ENCODE results near the gene ZNF44.
A peak's percentile ranks its signal among the peaks of the same experiment; 100 is the strongest.

Gene ZNF44

DNA sequence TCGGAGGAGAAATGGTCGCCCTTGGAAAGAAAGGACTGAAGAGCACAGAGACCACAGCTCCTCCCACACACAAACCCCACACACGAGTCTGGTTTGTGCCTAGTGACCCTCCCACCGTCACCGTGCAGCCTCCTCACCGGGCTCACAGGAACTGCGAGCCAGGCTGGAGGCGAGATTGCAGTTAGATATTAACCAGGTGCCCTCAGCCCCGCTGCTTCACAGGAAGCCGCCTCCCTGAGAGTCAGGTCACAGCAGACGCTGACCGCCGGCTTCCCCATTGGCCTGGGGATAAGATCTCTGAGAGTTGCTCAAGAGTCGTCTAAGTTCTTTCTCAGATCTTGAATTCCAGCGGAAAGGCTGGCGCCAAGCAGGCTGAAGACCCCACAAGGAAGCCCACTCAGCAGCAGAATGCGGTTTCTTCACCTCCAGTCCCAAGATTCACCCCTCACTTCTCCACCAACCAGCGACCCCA lies 870 bp downstream of the ZNF44 start:
- Histone ChIP-seq H3K36me3 (ENCODE audit: control insufficient read depth, insufficient read depth, low read length) (no peaks in the 10 kb centered on the region), H3K9ac (ENCODE audit: low read depth, low read length) (peak overlapping the region; percentile 91), H3K9me3 (ENCODE audit: control insufficient read depth, insufficient read depth, low read length) (no peaks in the 10 kb centered on the region), H3K4me1 (ENCODE audit: control insufficient read depth, insufficient read depth, low read length) (peaks cover 5% of the 10 kb centered on the region), H3K27ac (ENCODE audit: low read depth, low read length) (peak overlapping the region; percentile 91), H3K27me3 (ENCODE audit: control insufficient read depth, insufficient read depth, low read length) (no peaks in the 10 kb centered on the region), H3K4me3 (ENCODE audit: low read depth, low read length) (peak overlapping the region; percentile 95)

DNA sequence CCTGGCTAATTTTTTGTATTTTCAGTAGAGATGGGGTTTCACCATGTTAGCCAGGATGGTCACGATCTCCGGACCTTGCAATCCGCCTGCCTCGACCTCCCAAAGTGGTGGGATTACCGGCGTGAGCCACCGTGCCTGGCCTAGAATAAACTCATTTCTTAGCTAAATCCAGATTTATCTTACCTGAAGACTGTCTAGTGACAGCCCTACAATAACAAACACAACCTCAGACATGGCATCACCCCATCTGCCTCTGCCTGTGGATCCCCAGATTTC lies 5.0 kb downstream of the ZNF44 start:
- no peak overlapping the region for H3K4me3 ChIP-seq (ENCODE audit: low read depth, low read length)
- no peak overlapping the region for H3K9ac ChIP-seq (ENCODE audit: low read depth, low read length)

DNA sequence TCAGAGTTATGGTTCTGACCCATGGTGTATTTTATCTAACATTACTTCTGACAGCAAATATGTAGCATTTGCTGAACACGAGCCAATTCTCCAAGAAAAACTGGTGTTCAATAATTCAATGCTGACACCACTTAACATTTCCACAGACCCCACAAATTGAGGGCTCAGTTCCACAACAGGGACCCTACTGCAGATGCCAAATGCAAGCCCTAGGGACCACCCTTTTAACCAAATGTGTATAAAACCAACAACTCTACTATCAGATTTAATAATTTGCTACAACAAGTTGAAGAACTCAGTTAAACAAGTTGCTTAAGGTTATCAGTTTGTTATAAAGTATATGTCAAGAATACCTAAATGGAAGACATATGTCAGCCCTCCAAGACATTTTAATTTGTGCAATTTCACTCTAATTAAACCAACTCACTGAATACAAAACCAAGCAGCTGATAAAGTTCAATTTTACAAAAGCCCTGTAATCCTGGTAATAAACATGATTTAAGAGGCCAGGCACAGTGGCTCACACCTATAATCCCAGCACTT lies 6.7 kb downstream of the ZNF44 start:
- H3K4me3 ChIP-seq (ENCODE audit: low read depth, low read length), result no peak overlapping the region
- H3K27ac ChIP-seq (ENCODE audit: low read depth, low read length), result no peak overlapping the region
- no peaks in the 10 kb centered on the region for H3K36me3 ChIP-seq (ENCODE audit: control insufficient read depth, insufficient read depth, low read length)
- no peaks in the 10 kb centered on the region for H3K27me3 ChIP-seq (ENCODE audit: control insufficient read depth, insufficient read depth, low read length)
- no peak overlapping the region for H3K9ac ChIP-seq (ENCODE audit: low read depth, low read length)
- peaks cover 8% of the 10 kb centered on the region; the same call in 1 of the 2 replicates for H3K9me3 ChIP-seq (ENCODE audit: control insufficient read depth, insufficient read depth, low read length)
- H3K4me1 ChIP-seq (ENCODE audit: control insufficient read depth, insufficient read depth, low read length), result no peaks in the 10 kb centered on the region

More for the DNA sequence above, 5.0 kb downstream of the ZNF44 start:
- Histone ChIP-seq H3K4me1 (ENCODE audit: control insufficient read depth, insufficient read depth, low read length) (peaks cover 5% of the 10 kb centered on the region), H3K27ac (ENCODE audit: low read depth, low read length) (no peak overlapping the region), H3K36me3 (ENCODE audit: control insufficient read depth, insufficient read depth, low read length) (no peaks in the 10 kb centered on the region), H3K9me3 (ENCODE audit: control insufficient read depth, insufficient read depth, low read length) (0 out of 2 replicates have a peak, but pooled peaks cover 6% of the 10 kb centered on the region), H3K27me3 (ENCODE audit: control insufficient read depth, insufficient read depth, low read length) (no peaks in the 10 kb centered on the region)

DNA sequence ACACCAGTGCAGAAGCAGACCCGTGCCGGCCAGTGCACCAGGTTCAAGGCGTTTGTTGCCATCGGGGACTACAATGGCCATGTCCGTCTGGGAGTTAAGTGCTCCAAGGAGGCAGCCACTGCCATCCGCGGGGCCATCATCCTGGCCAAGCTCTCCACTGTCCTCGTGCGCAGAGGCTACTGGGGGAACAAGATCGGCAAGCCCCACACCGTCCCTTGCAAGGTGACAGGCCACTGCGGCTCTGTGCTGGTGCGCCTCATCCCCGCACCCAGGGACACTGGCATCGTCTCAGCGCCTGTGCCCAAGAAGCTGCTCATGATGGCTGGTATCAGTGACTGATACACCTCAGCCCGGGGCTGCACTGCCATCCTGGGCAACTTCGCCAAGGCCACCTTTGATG lies 10.1 kb downstream of the ZNF44 start:
- Histone ChIP-seq H3K36me3 (ENCODE audit: control insufficient read depth, insufficient read depth, low read length) (no peaks in the 10 kb centered on the region), H3K27ac (ENCODE audit: low read depth, low read length) (no peak overlapping the region), H3K27me3 (ENCODE audit: control insufficient read depth, insufficient read depth, low read length) (no peaks in the 10 kb centered on the region), H3K4me3 (ENCODE audit: low read depth, low read length) (no peak overlapping the region), H3K9me3 (ENCODE audit: control insufficient read depth, insufficient read depth, low read length) (peaks cover 33% of the 10 kb centered on the region), H3K9ac (ENCODE audit: low read depth, low read length) (no peak overlapping the region), H3K4me1 (ENCODE audit: control insufficient read depth, insufficient read depth, low read length) (no peaks in the 10 kb centered on the region)

DNA sequence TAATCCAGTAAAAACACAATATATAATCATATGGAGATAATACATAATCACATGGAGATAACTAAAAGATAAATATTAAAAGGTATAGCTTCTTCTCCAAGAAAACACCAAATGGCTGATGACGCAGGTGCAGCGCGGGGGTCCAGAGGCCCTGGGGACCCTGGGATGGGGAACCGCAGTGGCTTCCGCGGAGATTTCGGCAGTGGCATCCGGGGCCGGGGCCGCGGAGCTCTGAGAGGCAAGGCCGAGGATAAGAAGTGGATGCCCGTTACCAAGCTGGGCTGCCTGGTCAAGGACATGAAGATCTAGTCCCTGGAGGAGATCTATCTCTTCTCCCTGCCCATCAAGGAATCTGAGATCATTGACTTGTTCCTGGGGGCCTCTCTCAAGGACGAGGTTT lies 10.5 kb downstream of the ZNF44 start:
- no peak overlapping the region for H3K27ac ChIP-seq (ENCODE audit: low read depth, low read length)
- H3K36me3 ChIP-seq (ENCODE audit: control insufficient read depth, insufficient read depth, low read length), result no peaks in the 10 kb centered on the region
- no peak overlapping the region for H3K9ac ChIP-seq (ENCODE audit: low read depth, low read length)
- H3K4me3 ChIP-seq (ENCODE audit: low read depth, low read length), result no peak overlapping the region
- H3K9me3 ChIP-seq (ENCODE audit: control insufficient read depth, insufficient read depth, low read length), result peaks cover 37% of the 10 kb centered on the region
- no peaks in the 10 kb centered on the region for H3K27me3 ChIP-seq (ENCODE audit: control insufficient read depth, insufficient read depth, low read length)
- no peaks in the 10 kb centered on the region for H3K4me1 ChIP-seq (ENCODE audit: control insufficient read depth, insufficient read depth, low read length)

DNA sequence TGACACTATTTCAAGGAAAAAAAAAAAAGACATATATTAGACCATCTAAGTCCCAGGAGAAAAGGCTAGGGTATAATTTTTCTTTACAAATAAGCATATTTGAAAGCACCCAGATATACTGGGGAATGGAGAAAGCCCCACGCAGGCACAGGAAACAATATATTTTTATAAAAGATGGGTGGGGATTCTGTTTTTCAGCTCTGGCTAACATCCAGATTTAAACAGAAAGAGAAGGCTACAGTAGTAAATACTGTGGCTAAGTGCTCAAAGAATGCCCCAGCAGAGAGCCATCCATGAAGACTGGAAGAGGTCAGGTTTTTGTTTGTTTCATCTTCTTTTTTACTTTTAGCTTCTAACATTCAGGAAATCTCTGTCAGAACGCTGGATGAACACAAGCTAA lies 16.0 kb downstream of the ZNF44 start:
- Histone ChIP-seq H3K27me3 (ENCODE audit: control insufficient read depth, insufficient read depth, low read length) (no peaks in the 10 kb centered on the region), H3K27ac (ENCODE audit: low read depth, low read length) (no peak overlapping the region), H3K4me3 (ENCODE audit: low read depth, low read length) (no peak overlapping the region), H3K4me1 (ENCODE audit: control insufficient read depth, insufficient read depth, low read length) (no peaks in the 10 kb centered on the region), H3K36me3 (ENCODE audit: control insufficient read depth, insufficient read depth, low read length) (peaks cover 15% of the 10 kb centered on the region), H3K9me3 (ENCODE audit: control insufficient read depth, insufficient read depth, low read length) (peaks cover 82% of the 10 kb centered on the region), H3K9ac (ENCODE audit: low read depth, low read length) (no peak overlapping the region)

DNA sequence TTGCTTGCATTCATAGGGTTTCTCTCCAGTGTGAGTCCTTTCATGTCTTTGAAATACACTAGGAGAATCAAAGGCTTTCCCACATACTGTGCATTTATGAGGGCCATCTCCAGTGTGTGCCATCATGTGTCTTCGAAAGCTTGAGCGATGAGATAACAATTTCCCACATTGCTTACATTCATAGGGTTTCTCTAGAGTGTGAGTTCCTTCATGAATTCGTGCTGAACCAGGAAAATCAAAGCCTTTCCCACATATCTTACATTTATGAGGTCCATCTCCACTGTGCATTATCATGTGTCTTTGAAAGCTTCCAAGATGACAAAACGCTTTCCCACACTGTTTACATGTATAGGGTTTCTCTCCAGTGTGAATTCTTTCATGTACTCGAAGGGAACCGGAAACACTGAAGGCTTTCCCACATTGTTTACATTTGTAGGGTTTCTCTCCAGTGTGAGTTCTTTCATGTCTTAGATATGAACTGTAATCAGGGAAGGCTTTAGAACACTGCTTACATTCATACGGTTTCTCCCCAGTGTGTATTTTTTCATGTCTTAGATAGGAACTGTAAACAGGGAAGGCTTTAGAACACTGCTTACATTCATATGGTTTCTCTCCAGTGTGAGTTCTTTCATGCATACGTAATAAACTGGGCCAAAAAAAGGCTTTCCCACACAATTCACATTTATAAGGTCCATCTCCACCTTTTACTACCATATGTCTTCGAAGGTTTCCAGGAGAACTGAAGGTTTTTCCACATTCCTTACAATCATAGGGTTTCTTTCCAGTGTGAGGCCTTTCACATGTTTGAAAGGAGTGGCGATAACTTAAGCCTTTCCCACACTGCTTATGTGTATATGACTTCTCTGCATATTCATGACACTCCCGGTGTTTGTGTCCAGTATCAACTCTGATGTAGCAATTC lies 21.4 kb downstream of the ZNF44 start:
- peaks cover 37% of the 10 kb centered on the region for H3K36me3 ChIP-seq (ENCODE audit: control insufficient read depth, insufficient read depth, low read length)

DNA sequence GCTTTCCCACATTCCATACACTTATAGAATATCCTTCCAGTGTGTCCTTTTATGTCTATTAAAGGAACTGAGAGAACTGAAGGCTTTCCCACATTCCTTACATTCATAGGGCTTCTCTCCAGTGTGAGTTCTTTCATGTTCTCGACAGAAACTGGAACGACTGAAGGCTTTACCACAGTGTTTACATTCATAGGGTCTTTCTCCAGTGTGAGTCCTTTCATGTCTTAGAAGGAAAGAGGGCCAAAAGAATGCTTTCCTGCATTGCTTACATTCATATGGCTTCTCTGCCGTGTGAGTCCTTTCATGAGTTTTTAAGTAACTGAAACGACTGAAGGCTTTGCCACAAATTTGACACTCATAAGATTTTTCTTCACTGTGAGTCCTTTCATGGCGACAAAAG lies 22.3 kb downstream of the ZNF44 start:
- H3K9me3 ChIP-seq (ENCODE audit: control insufficient read depth, insufficient read depth, low read length), result peaks cover 89% of the 10 kb centered on the region
- H3K27ac ChIP-seq (ENCODE audit: low read depth, low read length), result no peak overlapping the region
- H3K4me1 ChIP-seq (ENCODE audit: control insufficient read depth, insufficient read depth, low read length), result no peaks in the 10 kb centered on the region
- H3K9ac ChIP-seq (ENCODE audit: low read depth, low read length), result no peak overlapping the region
- H3K27me3 ChIP-seq (ENCODE audit: control insufficient read depth, insufficient read depth, low read length), result no peaks in the 10 kb centered on the region
- H3K36me3 ChIP-seq (ENCODE audit: control insufficient read depth, insufficient read depth, low read length), result peaks cover 37% of the 10 kb centered on the region
- H3K4me3 ChIP-seq (ENCODE audit: low read depth, low read length), result peak overlapping the region; percentile 0; the same call in 1 of the 2 replicates

More for the DNA sequence above, 21.4 kb downstream of the ZNF44 start:
- Histone ChIP-seq H3K27ac (ENCODE audit: low read depth, low read length) (no peak overlapping the region), H3K9me3 (ENCODE audit: control insufficient read depth, insufficient read depth, low read length) (peaks cover 92% of the 10 kb centered on the region), H3K4me1 (ENCODE audit: control insufficient read depth, insufficient read depth, low read length) (no peaks in the 10 kb centered on the region), H3K27me3 (ENCODE audit: control insufficient read depth, insufficient read depth, low read length) (no peaks in the 10 kb centered on the region), H3K9ac (ENCODE audit: low read depth, low read length) (no peak overlapping the region), H3K4me3 (ENCODE audit: low read depth, low read length) (0 out of 2 replicates have a peak overlapping the region, but pooled peaks have one; percentile 0)

DNA sequence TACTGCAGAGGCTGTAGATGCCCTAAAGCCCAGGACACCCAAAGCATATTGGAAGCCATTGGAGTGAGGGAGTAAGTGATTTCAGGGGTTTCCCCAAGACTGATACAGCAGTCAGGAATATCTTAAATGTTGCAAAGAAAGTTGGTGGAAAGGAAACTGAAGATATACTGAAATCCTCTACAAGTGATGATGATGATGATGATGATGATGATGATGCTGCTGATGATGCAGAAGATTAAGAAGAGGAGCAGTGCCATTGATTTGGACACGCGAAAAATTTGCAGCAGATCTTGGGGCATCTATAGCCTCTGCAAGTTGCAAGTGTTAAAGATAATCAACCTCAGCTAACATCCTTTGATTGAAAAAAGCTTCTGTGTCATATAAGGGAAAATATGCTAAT lies 23.8 kb downstream of the ZNF44 start:
- H3K36me3 ChIP-seq (ENCODE audit: control insufficient read depth, insufficient read depth, low read length), result peaks cover 35% of the 10 kb centered on the region
- H3K4me3 ChIP-seq (ENCODE audit: low read depth, low read length), result no peak overlapping the region
- no peak overlapping the region for H3K9ac ChIP-seq (ENCODE audit: low read depth, low read length)
- no peaks in the 10 kb centered on the region for H3K27me3 ChIP-seq (ENCODE audit: control insufficient read depth, insufficient read depth, low read length)
- no peaks in the 10 kb centered on the region for H3K4me1 ChIP-seq (ENCODE audit: control insufficient read depth, insufficient read depth, low read length)
- H3K9me3 ChIP-seq (ENCODE audit: control insufficient read depth, insufficient read depth, low read length), result peaks cover 83% of the 10 kb centered on the region
- H3K27ac ChIP-seq (ENCODE audit: low read depth, low read length), result no peak overlapping the region

DNA sequence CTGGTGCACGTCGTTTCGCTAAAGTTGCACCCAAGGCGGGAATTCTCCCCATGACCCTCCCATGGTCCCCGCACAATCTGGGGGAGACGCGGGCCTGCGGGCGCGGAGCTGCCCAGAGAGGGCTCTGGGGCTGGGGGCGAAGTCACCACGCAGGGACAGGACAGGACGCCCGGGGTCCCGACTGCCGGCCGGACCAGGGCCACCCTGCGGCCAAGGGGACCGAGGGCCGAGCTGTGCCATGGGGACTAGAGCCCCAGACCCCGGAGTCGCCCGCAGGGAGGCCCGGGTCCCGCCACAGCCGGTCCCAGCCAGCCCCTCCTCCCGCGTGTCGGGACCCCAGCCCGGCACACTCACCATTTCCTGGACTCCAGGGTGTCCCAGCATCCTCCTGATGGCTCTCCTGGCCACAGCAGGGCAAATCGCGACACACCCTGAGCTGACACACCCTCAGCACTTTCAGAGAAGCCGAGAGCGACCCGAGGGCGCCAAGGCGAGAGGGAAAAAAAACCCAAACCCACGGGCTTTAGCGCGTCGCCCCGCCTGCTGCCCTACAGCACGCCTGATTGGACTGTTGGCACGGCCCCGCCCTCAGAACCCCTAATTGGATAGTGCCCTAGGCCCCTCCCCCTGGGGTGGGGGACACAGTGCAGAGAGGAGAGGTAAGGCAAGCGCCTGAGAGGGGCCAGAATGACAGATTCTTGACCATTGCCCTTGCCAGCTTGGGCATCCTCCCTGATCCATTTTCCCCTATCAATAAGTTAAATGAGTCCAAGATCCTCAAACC lies 28.6 kb downstream of the ZNF44 start:
- Histone ChIP-seq H3K4me3 (ENCODE audit: low read depth, low read length) (no peak overlapping the region), H3K27me3 (ENCODE audit: control insufficient read depth, insufficient read depth, low read length) (no peaks in the 10 kb centered on the region), H3K4me1 (ENCODE audit: control insufficient read depth, insufficient read depth, low read length) (no peaks in the 10 kb centered on the region)

DNA sequence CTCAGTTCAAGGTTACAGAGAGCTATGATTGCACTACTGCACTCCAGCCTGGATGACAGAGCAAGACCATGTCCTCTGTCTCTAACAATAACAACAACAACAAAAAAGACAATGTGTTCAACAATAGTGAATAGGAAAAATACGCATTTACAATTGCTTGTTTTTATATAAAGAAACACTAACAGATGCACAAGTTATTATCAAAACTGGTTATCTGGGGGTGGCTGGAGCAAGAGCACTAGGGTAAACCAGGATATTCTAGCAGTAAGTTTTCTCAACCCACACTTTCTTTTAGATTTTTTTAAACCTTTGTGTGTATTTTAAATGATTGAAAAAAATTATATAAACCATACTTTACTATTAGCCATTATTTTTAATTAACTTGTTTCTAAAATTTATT lies 33.1 kb downstream of the ZNF44 start:
- Histone ChIP-seq H3K36me3 (ENCODE audit: control insufficient read depth, insufficient read depth, low read length) (no peaks in the 10 kb centered on the region), H3K27me3 (ENCODE audit: control insufficient read depth, insufficient read depth, low read length) (no peaks in the 10 kb centered on the region), H3K4me1 (ENCODE audit: control insufficient read depth, insufficient read depth, low read length) (no peaks in the 10 kb centered on the region), H3K4me3 (ENCODE audit: low read depth, low read length) (no peak overlapping the region), H3K27ac (ENCODE audit: low read depth, low read length) (no peak overlapping the region), H3K9ac (ENCODE audit: low read depth, low read length) (no peak overlapping the region), H3K9me3 (ENCODE audit: control insufficient read depth, insufficient read depth, low read length) (peaks cover 71% of the 10 kb centered on the region)

More for the DNA sequence above, 28.6 kb downstream of the ZNF44 start:
- Histone ChIP-seq H3K27ac (ENCODE audit: low read depth, low read length) (no peak overlapping the region), H3K9ac (ENCODE audit: low read depth, low read length) (no peak overlapping the region), H3K36me3 (ENCODE audit: control insufficient read depth, insufficient read depth, low read length) (no peaks in the 10 kb centered on the region), H3K9me3 (ENCODE audit: control insufficient read depth, insufficient read depth, low read length) (peaks cover 75% of the 10 kb centered on the region)

Measured in HUES48 (cell line).